ENCODE measurements around the gene ATXN7L1. TPM values are rescaled to one million over a fixed set of nuclear protein-coding genes. Genes with fewer than 3 reads are reported as not detected.
"Not testable (repeated sequence)": the region's sequence is repeated elsewhere in the genome, so short reads cannot be mapped to it uniquely, and the experiment has no call there.

The ATXN7L1 gene
- total and polyA plus RNA-seq, 5 donors, result 2.4 to 6.5 (median 4.5) TPM

DNA sequence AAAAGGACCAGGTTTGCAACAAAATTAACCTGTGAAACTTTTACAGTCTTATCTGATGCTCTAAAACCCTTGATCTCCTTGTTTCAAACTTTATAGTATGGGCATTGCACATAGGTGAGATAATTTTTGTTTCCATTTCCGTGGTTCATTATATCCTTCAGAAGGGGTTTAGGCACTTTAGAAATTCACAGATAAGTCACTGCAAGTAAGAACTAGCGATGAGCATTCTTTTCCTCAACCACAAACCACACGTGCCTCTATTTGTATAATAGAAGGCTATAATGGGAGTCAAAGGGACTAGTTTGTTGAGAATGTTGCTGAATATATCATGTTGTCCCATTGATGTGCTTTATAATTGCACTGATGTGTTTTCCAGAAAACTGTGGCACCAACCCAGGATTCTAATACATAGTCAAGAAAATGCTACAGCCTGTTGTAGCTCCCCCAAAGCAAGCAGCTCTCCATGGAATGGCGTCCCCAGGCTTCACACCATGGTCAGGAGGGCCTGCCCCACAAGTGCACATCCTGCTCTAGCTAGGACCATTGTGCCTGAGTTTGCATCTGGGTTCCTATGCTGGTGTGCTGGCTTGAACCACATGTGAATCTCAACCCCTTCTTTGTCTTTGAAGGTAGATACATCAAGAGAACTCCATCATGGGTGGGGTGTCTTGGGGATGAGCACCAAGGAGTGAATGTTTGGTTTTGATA, 14.0 kb upstream of the ATXN7L1 start:
- 86% methylated on average over 4 of the region's 4 CpGs for WGBS
- H3K4me1 ChIP-seq (ENCODE audit: control insufficient read depth, insufficient read depth, low read length), result no peaks in the 10 kb centered on the region
- DNase-seq (no peak), ATAC-seq (no peak)
- intact Hi-C loops (cut with DNase I), result no loop called here
- no peaks in the 10 kb centered on the region for H3K27me3 ChIP-seq (ENCODE audit: control insufficient read depth, insufficient read depth)
- no peak overlapping the region for H3K4me3 ChIP-seq (ENCODE audit: low read length)
- no peaks in the 10 kb centered on the region for H3K9me3 ChIP-seq (ENCODE audit: control insufficient read depth, low read length)
- no peak overlapping the region for H3K27ac ChIP-seq (ENCODE audit: low read length)

- ATAC-seq (no peak), DNase-seq (peak in 1 of 3 donors; percentile 54)
- Histone ChIP-seq H3K27ac (ENCODE audit: low read length) (no peak overlapping the region), H3K4me3 (ENCODE audit: low read length) (no peak overlapping the region), H3K4me1 (ENCODE audit: control insufficient read depth, insufficient read depth, low read length) (no peaks in the 10 kb centered on the region), H3K9me3 (ENCODE audit: control insufficient read depth, low read length) (no peaks in the 10 kb centered on the region), H3K27me3 (ENCODE audit: control insufficient read depth, insufficient read depth) (no peaks in the 10 kb centered on the region)
- WGBS, result 39% methylated on average over 6 of the region's 6 CpGs
- intact Hi-C loops (cut with DNase I), result no loop called here
Observed at GRCh38 chr7:105887569-105888189, 11.3 kb upstream of the ATXN7L1 start.

GRCh38 chr7:105886776-105887175, 10.4 kb upstream of the ATXN7L1 start:
- no peak overlapping the region for H3K4me3 ChIP-seq (ENCODE audit: low read length)
- no peaks in the 10 kb centered on the region for H3K27me3 ChIP-seq (ENCODE audit: control insufficient read depth, insufficient read depth)
- intact Hi-C loops (cut with DNase I), result no loop called here
- no peaks in the 10 kb centered on the region for H3K4me1 ChIP-seq (ENCODE audit: control insufficient read depth, insufficient read depth, low read length)
- DNase-seq (no peak), ATAC-seq (no peak)
- H3K9me3 ChIP-seq (ENCODE audit: control insufficient read depth, low read length), result no peaks in the 10 kb centered on the region
- no peak overlapping the region for H3K27ac ChIP-seq (ENCODE audit: low read length)
- WGBS, result 88% methylated on average over 2 of the region's 2 CpGs

GRCh38 chr7:105885387-105886111, 9.2 kb upstream of the ATXN7L1 start:
- Histone ChIP-seq H3K4me3 (ENCODE audit: low read length) (no peak overlapping the region), H3K4me1 (ENCODE audit: control insufficient read depth, insufficient read depth, low read length) (no peaks in the 10 kb centered on the region), H3K27me3 (ENCODE audit: control insufficient read depth, insufficient read depth) (no peaks in the 10 kb centered on the region), H3K27ac (ENCODE audit: low read length) (no peak overlapping the region), H3K9me3 (ENCODE audit: control insufficient read depth, low read length) (no peaks in the 10 kb centered on the region)
- DNase-seq, result peak in 2 of 3 donors; percentile 27 to 66
- WGBS, result 76% methylated on average over 6 of the region's 6 CpGs
- ATAC-seq, result no peak
- intact Hi-C loops (cut with DNase I), result no loop called here

DNA sequence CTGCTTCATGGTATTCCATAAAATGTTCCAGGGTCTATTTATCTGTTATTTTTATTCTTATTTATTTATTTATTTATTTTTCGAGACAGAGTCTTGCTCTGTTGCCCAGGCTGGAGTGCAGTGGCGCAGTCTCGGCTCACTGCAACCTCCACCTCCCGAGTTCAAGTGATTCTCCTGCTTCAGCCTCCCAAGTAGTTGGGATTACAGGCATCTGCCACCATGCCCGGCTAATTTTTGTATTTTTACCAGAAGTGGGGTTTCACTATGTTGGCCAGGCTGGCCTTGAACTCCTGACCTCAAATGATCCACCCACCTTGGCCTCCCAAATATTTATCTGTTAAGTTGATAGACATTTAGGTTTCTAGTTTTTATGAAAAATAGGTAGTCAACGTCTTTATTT, 6.8 kb upstream of the ATXN7L1 start:
- WGBS, result 93% methylated on average over 6 of the region's 6 CpGs
- ATAC-seq; intact Hi-C loops (cut with DNase I): not testable (repeated sequence)

DNA sequence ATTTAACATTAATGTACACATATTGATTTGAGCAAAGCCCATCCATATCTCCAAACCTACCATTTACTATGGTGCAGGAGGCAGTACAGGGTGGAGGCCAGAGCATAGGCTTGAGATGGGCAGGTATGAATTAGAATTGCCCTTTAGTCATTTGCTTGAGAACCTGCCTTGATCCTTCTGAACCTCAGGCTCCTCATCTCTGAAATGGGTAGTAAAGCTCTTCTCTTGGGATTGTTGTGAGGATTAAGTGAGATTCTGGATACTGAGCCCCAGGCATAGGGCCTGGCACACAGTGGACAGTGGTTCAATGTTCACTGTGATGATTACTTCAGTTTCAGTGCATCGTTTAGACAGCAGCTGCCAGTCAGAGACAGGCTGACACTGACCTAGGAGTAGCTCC, 5.0 kb upstream of the ATXN7L1 start:
- 79% methylated on average over 1 of the region's 1 CpG for WGBS
- Histone ChIP-seq H3K27me3 (ENCODE audit: control insufficient read depth, insufficient read depth) (no peaks in the 10 kb centered on the region), H3K27ac (ENCODE audit: low read length) (no peak overlapping the region), H3K9me3 (ENCODE audit: control insufficient read depth, low read length) (no peaks in the 10 kb centered on the region), H3K4me1 (ENCODE audit: control insufficient read depth, insufficient read depth, low read length) (peaks cover 3% of the 10 kb centered on the region), H3K4me3 (ENCODE audit: low read length) (no peak overlapping the region)
- intact Hi-C loops (cut with DNase I), result no loop called here
- ATAC-seq (no peak), DNase-seq (no peak)

More for the DNA sequence above, 6.8 kb upstream of the ATXN7L1 start:
- not testable (repeated sequence) for H3K27me3 ChIP-seq (ENCODE audit: control insufficient read depth, insufficient read depth); DNase-seq; H3K9me3 ChIP-seq (ENCODE audit: control insufficient read depth, low read length); H3K4me3 ChIP-seq (ENCODE audit: low read length); H3K4me1 ChIP-seq (ENCODE audit: control insufficient read depth, insufficient read depth, low read length); H3K27ac ChIP-seq (ENCODE audit: low read length)

DNA sequence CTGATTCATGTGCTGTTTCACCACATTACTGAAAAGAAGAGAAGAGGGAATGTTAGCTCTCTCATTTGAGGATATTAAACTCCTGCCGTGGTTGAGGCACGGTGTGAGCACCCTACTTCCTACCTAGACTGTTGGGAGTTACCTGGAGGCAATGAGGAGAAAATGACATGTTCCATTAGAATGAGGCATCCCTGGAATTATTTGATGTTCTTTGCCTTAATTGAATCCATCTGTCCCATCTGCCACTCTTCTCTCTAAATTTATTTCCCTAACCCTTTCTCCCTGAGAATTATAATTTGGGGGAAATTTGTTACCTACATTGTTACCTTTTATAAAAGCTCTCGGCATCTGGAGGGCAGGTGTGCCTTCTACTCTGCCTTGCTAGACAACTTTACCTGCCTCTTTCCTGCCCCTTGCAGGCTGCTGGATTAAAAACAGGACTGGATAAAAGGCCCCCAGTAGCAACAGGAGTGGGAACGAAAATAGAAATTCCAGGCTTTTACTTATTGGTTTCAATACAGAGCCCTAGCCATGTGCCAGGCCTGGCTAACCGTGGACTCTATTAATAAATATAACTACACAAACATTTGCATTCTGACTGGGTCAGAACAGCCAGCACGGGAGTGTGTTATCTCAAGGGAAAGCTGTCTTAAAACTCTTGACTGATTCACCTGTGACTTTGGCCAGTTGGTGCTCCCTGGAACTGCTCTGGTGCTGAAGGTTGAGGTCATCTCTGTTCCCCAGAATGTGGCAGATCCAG, 4.4 kb upstream of the ATXN7L1 start:
- H3K27me3 ChIP-seq (ENCODE audit: control insufficient read depth, insufficient read depth), result no peaks in the 10 kb centered on the region
- H3K27ac ChIP-seq (ENCODE audit: low read length), result no peak overlapping the region
- DNase-seq, result no peak
- H3K4me1 ChIP-seq (ENCODE audit: control insufficient read depth, insufficient read depth, low read length), result peaks cover 3% of the 10 kb centered on the region
- no peak overlapping the region for H3K4me3 ChIP-seq (ENCODE audit: low read length)
- intact Hi-C loops (cut with DNase I), result no loop called here
- WGBS, result 74% methylated on average over 6 of the region's 6 CpGs
- no peaks in the 10 kb centered on the region for H3K9me3 ChIP-seq (ENCODE audit: control insufficient read depth, low read length)
- no peak for ATAC-seq

GRCh38 chr7:105879782-105880181, 3.4 kb upstream of the ATXN7L1 start:
- H3K27me3 ChIP-seq (ENCODE audit: control insufficient read depth, insufficient read depth), result no peaks in the 10 kb centered on the region
- DNase-seq (no peak), ATAC-seq (no peak)
- 97% methylated on average over 2 of the region's 2 CpGs for WGBS
- H3K9me3 ChIP-seq (ENCODE audit: control insufficient read depth, low read length), result no peaks in the 10 kb centered on the region
- intact Hi-C loops (cut with DNase I), result no loop called here
- H3K27ac ChIP-seq (ENCODE audit: low read length), result no peak overlapping the region
- no peak overlapping the region for H3K4me3 ChIP-seq (ENCODE audit: low read length)
- peaks cover 3% of the 10 kb centered on the region for H3K4me1 ChIP-seq (ENCODE audit: control insufficient read depth, insufficient read depth, low read length)

GRCh38 chr7:105878746-105879605, 2.6 kb upstream of the ATXN7L1 start:
- no peak for DNase-seq
- intact Hi-C loops (cut with DNase I), result no loop called here
- ATAC-seq, result no peak
- no peaks in the 10 kb centered on the region for H3K9me3 ChIP-seq (ENCODE audit: control insufficient read depth, low read length)
- H3K4me1 ChIP-seq (ENCODE audit: control insufficient read depth, insufficient read depth, low read length), result peaks cover 3% of the 10 kb centered on the region
- no peak overlapping the region for H3K4me3 ChIP-seq (ENCODE audit: low read length)
- 98% methylated on average over 2 of the region's 2 CpGs for WGBS
- H3K27me3 ChIP-seq (ENCODE audit: control insufficient read depth, insufficient read depth), result no peaks in the 10 kb centered on the region
- no peak overlapping the region for H3K27ac ChIP-seq (ENCODE audit: low read length)

DNA sequence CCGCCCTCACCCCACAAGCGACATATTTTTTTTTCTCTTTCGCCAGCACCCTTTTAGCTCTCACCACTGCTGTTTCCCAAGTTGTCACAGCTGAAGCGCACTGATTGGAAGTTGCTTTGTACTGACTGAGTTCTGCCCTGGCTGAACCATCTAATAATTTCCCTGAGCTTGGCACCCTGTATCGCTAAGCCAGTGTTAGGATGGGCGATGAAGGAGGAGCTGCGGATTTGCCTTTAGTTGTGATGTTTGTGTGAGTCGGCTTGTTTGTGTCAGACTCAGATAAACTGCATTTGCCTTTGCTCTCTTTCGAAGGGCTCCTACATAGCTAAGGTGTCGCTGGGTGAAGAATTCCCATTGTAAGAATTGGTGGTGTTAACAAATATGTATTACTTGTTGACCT, 1.3 kb upstream of the ATXN7L1 start:
- Histone ChIP-seq H3K27me3 (ENCODE audit: control insufficient read depth, insufficient read depth) (no peaks in the 10 kb centered on the region), H3K9me3 (ENCODE audit: control insufficient read depth, low read length) (no peaks in the 10 kb centered on the region), H3K4me3 (ENCODE audit: low read length) (peak overlapping the region; percentile 98), H3K27ac (ENCODE audit: low read length) (no peak overlapping the region), H3K4me1 (ENCODE audit: control insufficient read depth, insufficient read depth, low read length) (peaks cover 3% of the 10 kb centered on the region)
- no peak for ATAC-seq
- intact Hi-C loops (cut with DNase I), result no loop called here
- 72% methylated on average over 10 of the region's 10 CpGs for WGBS
- DNase-seq, result no peak
